ENCODE measurements around the gene THADA.

Gene THADA

GRCh38 chr2:43221763-43222474 is 373.9 kb downstream of the THADA start:
- TF ChIP-seq POLR2AphosphoS5 (IDR thresholded peaks at IDR 0.05; ENCODE audit: low read depth, low read length), result peak; percentile 53; the same call in 1 of the 2 replicates
- TF ChIP-seq REST (IDR thresholded peaks at IDR 0.05; ENCODE audit: insufficient read depth in 1 of 2, low read depth in 2 of 2, low read length in 2 of 2), result no peak
- peak; percentile 53; the same call in 1 of the 2 replicates for TF ChIP-seq TAF1 (IDR thresholded peaks at IDR 0.05; ENCODE audit: borderline replicate concordance, insufficient read depth, low read length)
- TF ChIP-seq SIN3A (IDR thresholded peaks at IDR 0.05; ENCODE audit: borderline replicate concordance, insufficient read depth, low read length), result peak; percentile 92

- no peak for TF ChIP-seq FOXP2 (optimal IDR thresholded peaks at IDR 0.05; ENCODE audit: borderline replicate concordance, extremely low read depth, extremely low read length, insufficient read depth)
- TF ChIP-seq REST (IDR thresholded peaks at IDR 0.05; ENCODE audit: insufficient read depth in 1 of 2, low read depth in 2 of 2, low read length in 2 of 2), result no peak
- TF ChIP-seq POLR2AphosphoS5 (IDR thresholded peaks at IDR 0.05; ENCODE audit: low read depth, low read length), result no peak
- no peak for TF ChIP-seq SIN3A (IDR thresholded peaks at IDR 0.05; ENCODE audit: borderline replicate concordance, insufficient read depth, low read length)
- no peak for TF ChIP-seq TAF1 (IDR thresholded peaks at IDR 0.05; ENCODE audit: borderline replicate concordance, insufficient read depth, low read length)
These were observed 374.6 kb downstream of the THADA start for GRCh38 chr2:43221124-43221762.

- TF ChIP-seq FOXP2 (optimal IDR thresholded peaks at IDR 0.05; ENCODE audit: borderline replicate concordance, extremely low read depth, extremely low read length, insufficient read depth) (no peak), REST (IDR thresholded peaks at IDR 0.05; ENCODE audit: insufficient read depth in 1 of 2, low read depth in 2 of 2, low read length in 2 of 2) (no peak), POLR2AphosphoS5 (IDR thresholded peaks at IDR 0.05; ENCODE audit: low read depth, low read length) (no peak), TAF1 (IDR thresholded peaks at IDR 0.05; ENCODE audit: borderline replicate concordance, insufficient read depth, low read length) (no peak), SIN3A (IDR thresholded peaks at IDR 0.05; ENCODE audit: borderline replicate concordance, insufficient read depth, low read length) (no peak)
These were observed 375.1 kb downstream of the THADA start for GRCh38 chr2:43220760-43221123.

GRCh38 chr2:43220229-43220751 is 375.5 kb downstream of the THADA start:
- TF ChIP-seq FOXP2 (optimal IDR thresholded peaks at IDR 0.05; ENCODE audit: borderline replicate concordance, extremely low read depth, extremely low read length, insufficient read depth) (no peak), REST (IDR thresholded peaks at IDR 0.05; ENCODE audit: insufficient read depth in 1 of 2, low read depth in 2 of 2, low read length in 2 of 2) (no peak)
